Endothelial cell of umbilical vein (primary cell): ENCODE measurements around the gene F2. TPM values are rescaled to one million over a fixed set of nuclear protein-coding genes. Genes with fewer than 3 reads are reported as not detected.

Experiments used
- BruUV-seq: library from RNA; stranded (reverse); fragments of 400-500 nt; replicated peaks from 2 replicates; lab custom pipeline; 2021; lab: Mats Ljungman, UMichigan
- CTCF ChIA-PET: fragments of 300-600, 350-600 bp; sonication (Branson Sonifier 250); formaldehyde crosslinking; loops from one replicate; lab custom pipeline; 2021; ENCODE audit warnings: antibody characterized with exemption, inconsistent platforms; lab: Charles Lee
- POLR2A ChIA-PET: fragments of 300-600, 350-600 bp; sonication (Branson Sonifier 250); formaldehyde crosslinking; loops from one replicate; lab custom pipeline; 2021; ENCODE audit warnings: antibody characterized with exemption, inconsistent platforms; lab: Charles Lee
- DNase-seq: peaks from one replicate; pipeline ENCODE4 v3.0.0-alpha.2; 2011; ENCODE audit warnings: low read depth, low spot score
- FAIRE-seq: peaks from 2 replicates; lab custom pipeline; 2011; peaks lifted over from hg19 to GRCh38; lab: Jason Lieb, UNC
- H2AFZ ChIP-seq: 2 replicates; pipeline ENCODE4 v1.6.0; 2012; ENCODE audit warnings: low read depth, low read length, control low read depth, inconsistent platforms
- H3K27ac ChIP-seq: 2 replicates; pipeline ENCODE4 v1.5.1; 2011; ENCODE audit warnings: low read depth, mild to moderate bottlenecking, control low read depth, low read length, moderate library complexity; ENCODE audit not compliant: insufficient read depth
- H3K27me3 ChIP-seq, 2 experiments: 2 replicates each; pipeline versions ENCODE4 v1.6.0 to v1.6.1; 2011; ENCODE audit warnings: low read length in 2 of 2, mixed read lengths in 1 of 2; ENCODE audit not compliant: control insufficient read depth in 2 of 2, insufficient read depth in 2 of 2
- H3K36me3 ChIP-seq, 2 experiments: 2 replicates in 1 of 2; 3 replicates in 1 of 2; pipeline ENCODE4 v1.5.1; 2011; ENCODE audit warnings: low read length in 2 of 2, mild to moderate bottlenecking in 1 of 2, moderate library complexity in 1 of 2; ENCODE audit not compliant: control insufficient read depth in 2 of 2, insufficient read depth in 2 of 2; ENCODE audit errors: extremely low read depth in 1 of 2
- H3K4me1 ChIP-seq: 3 replicates; pipeline ENCODE4 v1.5.1; 2011; ENCODE audit warnings: mild to moderate bottlenecking, low read length; ENCODE audit not compliant: control insufficient read depth, insufficient read depth; ENCODE audit errors: extremely low read depth
- H3K4me2 ChIP-seq: 2 replicates; pipeline ENCODE4 v1.6.1; 2011; ENCODE audit warnings: low read length, control low read depth, mixed read lengths; ENCODE audit not compliant: insufficient read depth
- H3K4me3 ChIP-seq, 3 experiments: fragments of 200-600 bp in 1 of 3; sonication (generic), shearing (Covaris generic) in 1 of 3; replicated peaks in 1 of 3; 2 replicates each; pipeline ENCODE4 v1.5.1; 2011 to 2016; ENCODE audit warnings: control low read depth in 3 of 3, low read length in 3 of 3, mild to moderate bottlenecking in 2 of 3, inconsistent platforms in 1 of 3, low read depth in 1 of 3, moderate library complexity in 1 of 3; ENCODE audit not compliant: insufficient read depth in 1 of 3
- H3K79me2 ChIP-seq: 2 replicates; pipeline ENCODE4 v1.6.0; 2012; ENCODE audit warnings: low read length, inconsistent platforms; ENCODE audit not compliant: control insufficient read depth, insufficient read depth
- H3K9ac ChIP-seq: replicated peaks from 2 replicates; pipeline ENCODE3; 2011; ENCODE audit warnings: low read length, control low read depth; ENCODE audit not compliant: insufficient read depth; ENCODE audit errors: extremely low read depth
- H3K9me1 ChIP-seq: replicated peaks from 3 replicates; pipeline ENCODE4 v1.6.0; 2011; ENCODE audit warnings: mild to moderate bottlenecking, low read length; ENCODE audit not compliant: control insufficient read depth, insufficient read depth; ENCODE audit errors: extremely low read depth
- H3K9me3 ChIP-seq: replicated peaks from 2 replicates; pipeline ENCODE4 v1.5.1; 2012; ENCODE audit warnings: low read length, inconsistent platforms; ENCODE audit not compliant: control insufficient read depth, insufficient read depth
- H4K20me1 ChIP-seq: replicated peaks from 2 replicates; pipeline ENCODE3; 2011; ENCODE audit warnings: mild to moderate bottlenecking, low read length; ENCODE audit not compliant: control insufficient read depth, insufficient read depth; ENCODE audit errors: extremely low read depth
- EZH2 ChIP-seq: IDR thresholded peaks from 2 replicates; pipeline ENCODE4 v1.6.1; 2012; ENCODE audit warnings: borderline replicate concordance, low read depth, mild to moderate bottlenecking, moderate library complexity, low read length, inconsistent platforms; ENCODE audit not compliant: severe bottlenecking
- FOS ChIP-seq: IDR thresholded peaks from 2 replicates; pipeline ENCODE4 v1.6.1; 2011; ENCODE audit warnings: mild to moderate bottlenecking, low read length, moderate library complexity, borderline replicate concordance; ENCODE audit not compliant: insufficient read depth
- GATA2 ChIP-seq: IDR thresholded peaks from 2 replicates; pipeline ENCODE4 v1.7.0; 2011; ENCODE audit warnings: low read depth, mild to moderate bottlenecking, moderate library complexity, mixed read lengths, low read length; ENCODE audit not compliant: insufficient read length, insufficient read depth
- JUN ChIP-seq: IDR thresholded peaks from 2 replicates; pipeline ENCODE4 v1.6.1; 2011; ENCODE audit warnings: borderline replicate concordance, low read depth; ENCODE audit not compliant: insufficient read length, insufficient read depth
- MYC ChIP-seq: IDR thresholded peaks from one replicate; pipeline ENCODE4 v1.6.1; 2011; ENCODE audit warnings: mild to moderate bottlenecking, low read depth, low read length
- POLR2A ChIP-seq: IDR thresholded peaks from 2 replicates; pipeline ENCODE4 v1.6.1; 2012; ENCODE audit warnings: low read depth, mild to moderate bottlenecking, control low read depth, low read length
- POLR2AphosphoS5 ChIP-seq: IDR thresholded peaks from 2 replicates; pipeline ENCODE4 v1.6.1; 2012; ENCODE audit warnings: low read depth, mild to moderate bottlenecking, control low read depth, low read length, moderate library complexity; ENCODE audit not compliant: insufficient read depth
- dilution Hi-C: fragments of 300-500 bp; cut with MboI; formaldehyde crosslinking; loops from one replicate; pipeline ENCODE4 v1.15.0; 2019; ENCODE audit warnings: low sequenced_read_pairs; ENCODE audit not compliant: extremely low pct_ligation_motif_present
- intact Hi-C: fragments of 100-400 bp; cut with micrococcal nuclease; formaldehyde crosslinking; loops from one replicate; pipeline ENCODE4 v1.10.0; 2022
- polyA plus RNA-seq, 4 experiments: library from polyadenylated mRNA; depleted of rRNA in 3 of 4; stranded (reverse) in 3 of 4; unstranded in 1 of 4; fragments of >200 nt; gene quantifications; 2 replicates each; pipeline versions ENCODE4 v1.2.1 to v1.2.3, GENCODE V29; 2011 to 2012; ENCODE audit warnings: missing spikeins in 1 of 4
- total RNA-seq: library from RNA; stranded (reverse); gene quantifications from 2 replicates; pipeline ENCODE4 v1.2.3, GENCODE V29; 2021
- TF ChIP-seq, protein P1 (sequence below), 2 donors: IDR thresholded peaks; 1 replicate in 1 of 2; 2 replicates in 1 of 2; pipeline ENCODE4 v1.5.1; 2011; ENCODE audit warnings: low read length in 2 of 2, mild to moderate bottlenecking in 2 of 2, moderate library complexity in 2 of 2, control low read depth in 1 of 2, inconsistent platforms in 1 of 2, low read depth in 1 of 2; ENCODE audit not compliant: insufficient read depth in 1 of 2; ENCODE audit errors: extremely low read depth in 1 of 2
- TF ChIP-seq, protein P2 (sequence below): IDR thresholded peaks from 2 replicates; pipeline ENCODE4 v1.6.1; 2011; ENCODE audit not compliant: insufficient read depth, insufficient read length

Gene F2
- total and polyA plus RNA-seq, 2 donors (not counting 3 experiments of a cell fraction or from before 2014, with no cell fraction given), result 0.04 TPM; not detected in 1

DNA sequence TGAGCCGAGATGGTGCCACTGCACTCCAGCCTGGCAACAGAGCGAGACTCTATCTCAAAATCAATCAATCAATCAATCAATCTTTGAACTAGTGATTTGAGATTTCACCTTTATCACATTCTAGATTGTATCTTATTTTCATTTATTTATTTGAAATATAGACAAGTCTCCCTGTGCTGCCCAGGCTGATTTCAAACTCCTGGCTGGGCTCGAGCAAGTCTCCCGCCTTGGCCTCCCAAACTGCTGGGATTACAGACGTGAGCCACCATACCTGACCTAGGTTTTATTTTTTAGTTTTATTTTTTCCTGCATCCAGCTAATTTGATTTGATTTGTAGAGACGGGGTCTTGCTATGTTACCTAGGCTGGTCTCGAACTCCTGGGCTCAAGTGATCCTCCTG is 17.1 kb downstream of the F2 start:
- no peaks in the 10 kb centered on the region for H3K79me2 ChIP-seq
- POLR2A ChIA-PET, result no interaction called here
- DNase-seq, result no peak
- no peak for TF ChIP-seq POLR2A
- no peak for TF ChIP-seq MYC
- TF ChIP-seq POLR2AphosphoS5, result no peak
- TF ChIP-seq FOS, result no peak
- no peak for TF ChIP-seq GATA2
- TF ChIP-seq, protein P1, sequence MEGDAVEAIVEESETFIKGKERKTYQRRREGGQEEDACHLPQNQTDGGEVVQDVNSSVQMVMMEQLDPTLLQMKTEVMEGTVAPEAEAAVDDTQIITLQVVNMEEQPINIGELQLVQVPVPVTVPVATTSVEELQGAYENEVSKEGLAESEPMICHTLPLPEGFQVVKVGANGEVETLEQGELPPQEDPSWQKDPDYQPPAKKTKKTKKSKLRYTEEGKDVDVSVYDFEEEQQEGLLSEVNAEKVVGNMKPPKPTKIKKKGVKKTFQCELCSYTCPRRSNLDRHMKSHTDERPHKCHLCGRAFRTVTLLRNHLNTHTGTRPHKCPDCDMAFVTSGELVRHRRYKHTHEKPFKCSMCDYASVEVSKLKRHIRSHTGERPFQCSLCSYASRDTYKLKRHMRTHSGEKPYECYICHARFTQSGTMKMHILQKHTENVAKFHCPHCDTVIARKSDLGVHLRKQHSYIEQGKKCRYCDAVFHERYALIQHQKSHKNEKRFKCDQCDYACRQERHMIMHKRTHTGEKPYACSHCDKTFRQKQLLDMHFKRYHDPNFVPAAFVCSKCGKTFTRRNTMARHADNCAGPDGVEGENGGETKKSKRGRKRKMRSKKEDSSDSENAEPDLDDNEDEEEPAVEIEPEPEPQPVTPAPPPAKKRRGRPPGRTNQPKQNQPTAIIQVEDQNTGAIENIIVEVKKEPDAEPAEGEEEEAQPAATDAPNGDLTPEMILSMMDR (IDR thresholded peaks at IDR 0.05; ENCODE audit: extremely low read depth in 1 of 2, insufficient read depth in 1 of 2, low read depth in 1 of 2, low read length in 2 of 2), result no peak
- TF ChIP-seq, protein P2, sequence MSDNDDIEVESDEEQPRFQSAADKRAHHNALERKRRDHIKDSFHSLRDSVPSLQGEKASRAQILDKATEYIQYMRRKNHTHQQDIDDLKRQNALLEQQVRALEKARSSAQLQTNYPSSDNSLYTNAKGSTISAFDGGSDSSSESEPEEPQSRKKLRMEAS, result no peak
- TF ChIP-seq JUN, result no peak
- no peak for TF ChIP-seq EZH2
- no peak overlapping the region for H2AFZ ChIP-seq
- intact Hi-C loops, result loop anchor here (2.0 kb wide), 1 partner anchor 35 kb away; the partner anchor contains the start of genes ARHGAP1 and ZNF408
- H3K4me2 ChIP-seq, result no peak overlapping the region
- no peak overlapping the region for H3K9ac ChIP-seq
- peaks cover 4% of the 10 kb centered on the region for H3K4me1 ChIP-seq
- no peaks in the 10 kb centered on the region for H3K27me3 ChIP-seq
- no peaks in the 10 kb centered on the region for H3K9me1 ChIP-seq
- no peaks in the 10 kb centered on the region for H3K36me3 ChIP-seq
- no peaks in the 10 kb centered on the region for H4K20me1 ChIP-seq
- no peaks in the 10 kb centered on the region for H3K9me3 ChIP-seq
- no peak for FAIRE-seq
- CTCF ChIA-PET, result no interaction called here
- H3K27ac ChIP-seq, result no peak overlapping the region
- no TSS peak for BruUV-seq
- no peak overlapping the region for H3K4me3 ChIP-seq
- dilution Hi-C loops, result no loop called here
